ENCODE measurements around the gene E4F1. TPM values are rescaled to one million over a fixed set of nuclear protein-coding genes. Genes with fewer than 3 reads are reported as not detected.

Gene E4F1
- total and polyA plus RNA-seq, 2 donors (not counting 3 experiments of a cell fraction or from before 2014, with no cell fraction given): 28.6 to 32.7 TPM

- ChIA-PET CTCF (interaction anchor here (1.0 to 1.3 kb wide), 4 partner anchors 9 to 74 kb away, joined by 3 to 7 read pairs (median 4); partner anchors contain the start of genes ECI1 and MLST8), POLR2A (interaction anchor here (2.2 kb wide), 1 partner anchor 59 kb away, joined by 15 read pairs; the partner anchor contains the start of gene TRAF7)
- FAIRE-seq (no peak), DNase-seq (ENCODE audit: low read depth, low spot score) (peak; percentile 34)
- Histone ChIP-seq H3K9ac (replicated peaks; ENCODE audit: extremely low read depth, insufficient read depth, low read length) (peak overlapping the region; percentile 74), H3K27ac (ENCODE audit: insufficient read depth, low read depth, low read length) (peak overlapping the region; percentile 50), H3K79me2 (ENCODE audit: control insufficient read depth, insufficient read depth, low read length) (peaks cover 25% of the 10 kb centered on the region), H3K4me2 (ENCODE audit: insufficient read depth, low read length) (peak overlapping the region; percentile 86), H3K9me3 (replicated peaks; ENCODE audit: control insufficient read depth, insufficient read depth, low read length) (no peaks in the 10 kb centered on the region), H2AFZ (ENCODE audit: low read depth, low read length) (peak overlapping the region; percentile 62), H3K36me3 (ENCODE audit: control insufficient read depth in 2 of 2, extremely low read depth in 1 of 2, insufficient read depth in 2 of 2, low read length in 2 of 2) (peaks cover 0 to 8% of the 10 kb centered on the region in 2 experiments), H3K4me3 (replicated peaks in 1 of 3; ENCODE audit: insufficient read depth in 1 of 3, low read depth in 1 of 3, low read length in 3 of 3) (peak overlapping the region; percentile 74 to 75 (median 74)), H4K20me1 (replicated peaks; ENCODE audit: control insufficient read depth, extremely low read depth, insufficient read depth, low read length) (no peaks in the 10 kb centered on the region), H3K27me3 (ENCODE audit: control insufficient read depth in 2 of 2, insufficient read depth in 2 of 2, low read length in 2 of 2) (no peaks in the 10 kb centered on the region), H3K4me1 (ENCODE audit: control insufficient read depth, extremely low read depth, insufficient read depth, low read length) (peaks cover 15% of the 10 kb centered on the region), H3K9me1 (replicated peaks; ENCODE audit: control insufficient read depth, extremely low read depth, insufficient read depth, low read length) (no peaks in the 10 kb centered on the region)
- TSS peak; percentile 56 for BruUV-seq (replicated peaks)
- intact Hi-C loops (cut with micrococcal nuclease) (loop anchor here (2.0 kb wide), 1 partner anchor 59 kb away; the partner anchor contains the start of gene TRAF7), dilution Hi-C loops (cut with MboI; ENCODE audit: extremely low pct_ligation_motif_present, low sequenced_read_pairs) (no loop called here)
- no peak for TF ChIP-seq GATA2 (IDR thresholded peaks at IDR 0.05; ENCODE audit: insufficient read depth, insufficient read length, low read depth, low read length)
- TF ChIP-seq MAX (IDR thresholded peaks at IDR 0.05; ENCODE audit: insufficient read depth, insufficient read length): no peak
- TF ChIP-seq EZH2 (IDR thresholded peaks at IDR 0.05; ENCODE audit: borderline replicate concordance, low read depth, low read length, severe bottlenecking): no peak
- no peak for TF ChIP-seq FOS (IDR thresholded peaks at IDR 0.05; ENCODE audit: borderline replicate concordance, insufficient read depth, low read length)
- TF ChIP-seq POLR2A (IDR thresholded peaks at IDR 0.05; ENCODE audit: low read depth, low read length): peak; percentile 11
- TF ChIP-seq POLR2AphosphoS5 (IDR thresholded peaks at IDR 0.05; ENCODE audit: insufficient read depth, low read depth, low read length): no peak
These were observed 9.3 kb upstream of the E4F1 start for GRCh38 chr16:2213817-2214718.

Data from endothelial cell of umbilical vein (primary cell).